K562 (cell line): ENCODE results near the gene BAK1. TPM values are rescaled to one million over a fixed set of nuclear protein-coding genes. Genes with fewer than 3 reads are reported as not detected.

Experiments used
- ATAC-seq: fragments of 200-7000 bp; cut with Tn5 transposase; 3 replicates; pipeline ENCODE4 v1.9.1; 2020; ENCODE audit warnings: moderate library complexity
- BruUV-seq: library from RNA; stranded (reverse); fragments of 400-500 nt; replicated peaks from 2 replicates; lab custom pipeline; 2021; lab: Mats Ljungman, UMichigan
- CTCF ChIA-PET: fragments of 300-600 bp; formaldehyde crosslinking; extraction: SDS; loops from one replicate; lab custom pipeline; 2021; ENCODE audit warnings: low intra/inter-chr PET ratio; lab: Yijun Ruan, JAX
- POLR2A ChIA-PET: fragments of 300-600, 350-650 bp; sonication (Branson Sonifier 250); formaldehyde crosslinking; extraction: SDS; loops from one replicate; lab custom pipeline; 2021; ENCODE audit warnings: antibody characterized with exemption, inconsistent platforms; lab: Yijun Ruan, JAX
- DNase-seq, 4 experiments: peaks; one replicate each; pipeline versions ENCODE4 v3.0.0 to v3.0.0-alpha.2; 2011 to 2018; ENCODE audit warnings: low spot score in 3 of 4, mixed read lengths in 3 of 4; ENCODE audit errors: extremely low read depth in 1 of 4
- FAIRE-seq: peaks from 2 replicates; lab custom pipeline; 2011; peaks lifted over from hg19 to GRCh38; lab: Jason Lieb, UNC
- H2AFZ ChIP-seq: 2 replicates; pipeline ENCODE4 v1.6.0; 2011; ENCODE audit warnings: low read depth, low read length, control low read depth, inconsistent platforms
- H3K27ac ChIP-seq: fragments of 200-600 bp; 3 replicates; pipeline ENCODE4 v1.8.0; 2011; ENCODE audit warnings: low read depth, mild to moderate bottlenecking, control low read depth, inconsistent platforms, low read length, moderate library complexity, mixed read lengths; ENCODE audit errors: extremely low read depth
- H3K27me3 ChIP-seq, 2 experiments: fragments of 300-600 bp in 1 of 2; 2 replicates in 1 of 2; 3 replicates in 1 of 2; pipeline versions ENCODE4 v1.6.0 to v1.8.0; 2011; ENCODE audit warnings: inconsistent platforms in 2 of 2, low read length in 2 of 2, mild to moderate bottlenecking in 1 of 2, mixed read lengths in 1 of 2, moderate library complexity in 1 of 2; ENCODE audit not compliant: control insufficient read depth in 2 of 2, insufficient read depth in 2 of 2
- H3K36me3 ChIP-seq: fragments of 300-600 bp; 3 replicates; pipeline ENCODE4 v1.8.0; 2011; ENCODE audit warnings: mild to moderate bottlenecking, low read length, inconsistent platforms; ENCODE audit not compliant: control insufficient read depth, insufficient read depth
- H3K4me1 ChIP-seq, 2 experiments: fragments of 200-600 bp in 1 of 2; replicated peaks in 1 of 2; 2 replicates in 1 of 2; 3 replicates in 1 of 2; pipeline versions ENCODE4 v1.5.1 to v1.8.0; 2011; ENCODE audit warnings: inconsistent platforms in 2 of 2, low read length in 2 of 2, mild to moderate bottlenecking in 1 of 2, mixed read lengths in 1 of 2, moderate library complexity in 1 of 2; ENCODE audit not compliant: control insufficient read depth in 2 of 2, insufficient read depth in 2 of 2
- H3K4me2 ChIP-seq: 2 replicates; pipeline ENCODE4 v1.6.1; 2011; ENCODE audit warnings: low read length, control low read depth, inconsistent platforms, mixed read lengths; ENCODE audit not compliant: insufficient read depth
- H3K4me3 ChIP-seq: fragments of 200-600 bp; sonication (generic), shearing (Covaris generic); 2 replicates; pipeline ENCODE4 v1.5.1; 2016; ENCODE audit warnings: control low read depth, inconsistent platforms
- H3K79me2 ChIP-seq: fragments of 200-600 bp; 3 replicates; pipeline ENCODE4 v1.8.0; 2011; ENCODE audit warnings: low read length, inconsistent platforms; ENCODE audit not compliant: control insufficient read depth, insufficient read depth
- H3K9ac ChIP-seq, 2 experiments: 2 replicates each; pipeline versions ENCODE4 v1.6.0 to v1.6.1; 2011; ENCODE audit warnings: low read depth in 2 of 2, low read length in 2 of 2, control low read depth in 1 of 2, inconsistent platforms in 1 of 2, mild to moderate bottlenecking in 1 of 2, mixed read lengths in 1 of 2; ENCODE audit not compliant: insufficient read depth in 1 of 2
- H3K9me1 ChIP-seq: one replicate; pipeline ENCODE4 v1.6.0; 2011; ENCODE audit warnings: inconsistent platforms, mild to moderate bottlenecking, low read length, moderate library complexity; ENCODE audit not compliant: control insufficient read depth, insufficient read depth
- H3K9me3 ChIP-seq: replicated peaks from 2 replicates; pipeline ENCODE4 v1.5.1; 2011; ENCODE audit warnings: low read depth, low read length, inconsistent platforms; ENCODE audit not compliant: control insufficient read depth, insufficient read depth
- H4K20me1 ChIP-seq: replicated peaks from 2 replicates; pipeline ENCODE4 v1.6.1; 2011; ENCODE audit warnings: low read length, inconsistent platforms, mixed read lengths; ENCODE audit not compliant: control insufficient read depth, insufficient read depth
- CTCF ChIP-seq, 3 experiments: IDR thresholded peaks in 2 of 3; conservative IDR thresholded peaks in 1 of 3; 2 replicates each; pipeline ENCODE4 v1.5.1; 2011 to 2012; ENCODE audit warnings: low read length in 3 of 3, mild to moderate bottlenecking in 3 of 3, control low read depth in 2 of 3, improper control_type of control experiment in 1 of 3, inconsistent platforms in 1 of 3, low read depth in 1 of 3, mixed read lengths in 1 of 3, moderate library complexity in 1 of 3; ENCODE audit not compliant: insufficient read depth in 2 of 3
- E2F6 ChIP-seq, 2 experiments: IDR thresholded peaks; 2 replicates each; pipeline ENCODE4 v1.6.1; 2011; ENCODE audit warnings: borderline replicate concordance in 1 of 2, control low read depth in 1 of 2, low read depth in 1 of 2, low read length in 1 of 2, mild to moderate bottlenecking in 1 of 2, mixed read lengths in 1 of 2, moderate library complexity in 1 of 2; ENCODE audit not compliant: insufficient read depth in 1 of 2, insufficient read length in 1 of 2, poor library complexity in 1 of 2, severe bottlenecking in 1 of 2; ENCODE audit errors: extremely low read depth in 1 of 2
- EGR1 ChIP-seq: fragments of 450-650 bp; conservative IDR thresholded peaks from 2 replicates; pipeline ENCODE4 v1.6.1; 2017; ENCODE audit warnings: mild to moderate bottlenecking
- FOXA3 ChIP-seq, 2 experiments: fragments of 450-650 bp in 1 of 2; sonication (generic) in 1 of 2; formaldehyde crosslinking; IDR thresholded peaks in 1 of 2; conservative IDR thresholded peaks in 1 of 2; 2 replicates each; pipeline versions ENCODE4 v1.4.0 to v1.8.0; 2020 to 2022; ENCODE audit warnings: mild to moderate bottlenecking in 2 of 2, missing genetic modification reagents in 1 of 2
- HDAC2 ChIP-seq: fragments of 450-650 bp; IDR thresholded peaks from 2 replicates; pipeline ENCODE4 v1.6.1; 2016; ENCODE audit warnings: mild to moderate bottlenecking
- HNRNPK ChIP-seq: fragments of 200-400 bp; formaldehyde crosslinking; IDR thresholded peaks from one replicate; pipeline ENCODE4 v1.6.1; 2018; ENCODE audit warnings: mild to moderate bottlenecking, low read depth, low read length; ENCODE audit not compliant: poor library complexity, severe bottlenecking
- HNRNPLL ChIP-seq: fragments of 200-400 bp; formaldehyde crosslinking; IDR thresholded peaks from 2 replicates; pipeline ENCODE4 v1.6.1; 2017; ENCODE audit warnings: low read length, low read depth, mild to moderate bottlenecking; ENCODE audit not compliant: poor library complexity, severe bottlenecking
- JUNB ChIP-seq: fragments of 450-650 bp; formaldehyde crosslinking; conservative IDR thresholded peaks from 2 replicates; pipeline ENCODE4 v1.4.0; 2020; ENCODE audit warnings: mild to moderate bottlenecking
- KHSRP ChIP-seq: fragments of 450-650 bp; IDR thresholded peaks from 2 replicates; pipeline ENCODE4 v1.6.1; 2017
- LARP7 ChIP-seq: fragments of 450-650 bp; IDR thresholded peaks from 2 replicates; pipeline ENCODE4 v1.6.1; 2016
- MCM5 ChIP-seq: fragments of 450-650 bp; IDR thresholded peaks from 2 replicates; pipeline ENCODE4 v1.6.1; 2016; ENCODE audit warnings: low read depth
- RB1 ChIP-seq: fragments of 450-650 bp; IDR thresholded peaks from 2 replicates; pipeline ENCODE4 v1.6.1; 2017; ENCODE audit warnings: low read depth, mild to moderate bottlenecking
- RBFOX2 ChIP-seq: fragments of 200-400 bp; formaldehyde crosslinking; IDR thresholded peaks from 2 replicates; pipeline ENCODE4 v1.6.1; 2017; ENCODE audit warnings: low read depth, mild to moderate bottlenecking, low read length, moderate library complexity
- RBM25 ChIP-seq: fragments of 200-400 bp; formaldehyde crosslinking; IDR thresholded peaks from 2 replicates; pipeline ENCODE4 v1.6.1; 2018; ENCODE audit warnings: low read length, low read depth, moderate library complexity; ENCODE audit not compliant: severe bottlenecking
- SIRT6 ChIP-seq: IDR thresholded peaks from one replicate; pipeline ENCODE4 v1.6.1; 2012; ENCODE audit warnings: low read depth, mild to moderate bottlenecking, control low read depth, inconsistent platforms, low read length, moderate library complexity
- SNIP1 ChIP-seq: fragments of 450-650 bp; IDR thresholded peaks from 2 replicates; pipeline ENCODE4 v1.7.1; 2017; ENCODE audit warnings: low read depth, mild to moderate bottlenecking
- SP1 ChIP-seq: sonication (generic); formaldehyde crosslinking; IDR thresholded peaks from 2 replicates; pipeline ENCODE4 v1.8.1; 2022; ENCODE audit warnings: mild to moderate bottlenecking, missing genetic modification reagents
- ZNF324 ChIP-seq: fragments of 250-450 bp; sonication (Bioruptor Pico); IDR thresholded peaks from 2 replicates; pipeline ENCODE4 v1.4.0; 2020; ENCODE audit warnings: mild to moderate bottlenecking
- ZNF512 ChIP-seq: IDR thresholded peaks from 2 replicates; pipeline ENCODE4 v1.6.1; 2016; ENCODE audit warnings: missing genetic modification characterization, missing compliant biosample characterization
- ZNF584 ChIP-seq: fragments of 200-800 bp; sonication (Bioruptor generic); IDR thresholded peaks from 2 replicates; pipeline ENCODE4 v1.6.1; 2016; ENCODE audit warnings: low read depth, mild to moderate bottlenecking, missing genetic modification characterization, missing compliant biosample characterization
- WGBS: fragments of 100-300 bp; shearing (Covaris generic); methylation state at CpG from one replicate; pipeline ENCODE4 v1.1.6; 2016; ENCODE audit warnings: low coverage, mixed read lengths; ENCODE audit not compliant: insufficient coverage; ENCODE audit errors: missing lambda C conversion rate; 5-methylcytosine and 5-hydroxymethylcytosine counted together
- in situ Hi-C: fragments of 300-500 bp; cut with MboI; formaldehyde crosslinking; loops from 4 replicates; pipeline ENCODE4 v1.15.0; 2018; ENCODE audit warnings: inconsistent platforms, mixed read lengths
- intact Hi-C: fragments of 100-400 bp; cut with micrococcal nuclease; formaldehyde crosslinking; loops from 2 replicates; pipeline ENCODE4 v1.14.2; 2022
- polyA plus RNA-seq, 8 experiments: library from polyadenylated mRNA; depleted of rRNA in 4 of 8; stranded (reverse) in 5 of 8; unstranded in 3 of 8; fragments of >200 nt; fragmentation: Nextera tagmentation in 2 of 8; fragmentation: Illumina TruSeq in 1 of 8; extraction: Ambion mirVana in 2 of 8; extraction: Trizol in 1 of 8; gene quantifications; 2 replicates each; pipeline versions ENCODE4 v1.2.1 to v1.2.3, GENCODE V29; 2011 to 2014; ENCODE audit warnings: inconsistent platforms in 1 of 8, missing spikeins in 1 of 8
- total RNA-seq, 7 experiments: library from RNA; depleted of rRNA in 6 of 7; stranded (reverse); fragments of >200 nt in 6 of 7; fragmentation: Illumina TruSeq in 2 of 7; extraction: Trizol in 2 of 7; gene quantifications; 2 replicates each; pipeline versions ENCODE4 v1.2.1 to v1.2.3, GENCODE V29; 2011 to 2021; ENCODE audit warnings: low replicate concordance in 1 of 7

The BAK1 gene
- total and polyA plus RNA-seq, 9 of the 15 experiments (the other 6 are each of a cell fraction or from before 2014, with no cell fraction given) = 5.4 to 30.7 (median 18.9) TPM

GRCh38 chr6:33607784-33608161 is 27.7 kb upstream of the BAK1 start:
- Histone ChIP-seq H2AFZ (no peak overlapping the region), H3K9me1 (no peaks in the 10 kb centered on the region), H3K79me2 (no peaks in the 10 kb centered on the region), H3K27ac (no peak overlapping the region), H3K4me2 (no peak overlapping the region), H3K4me1 (peaks cover 13 to 20% of the 10 kb centered on the region in 2 experiments; a peak in 4 of 5 replicates), H3K27me3 (peaks cover 7 to 8% of the 10 kb centered on the region in 2 experiments; a peak in 4 of 5 replicates), H4K20me1 (no peaks in the 10 kb centered on the region), H3K36me3 (no peaks in the 10 kb centered on the region), H3K9ac (peak overlapping the region in 1 of 2 experiments; percentile 32; a peak in 1 of 4 replicates), H3K9me3 (no peaks in the 10 kb centered on the region), H3K4me3 (no peak overlapping the region)
- POLR2A ChIA-PET = interaction anchor here (0.6 to 1.6 kb wide), 8 partner anchors 10 to 104 kb away, joined by 3 to 6 read pairs (median 4); partner anchors contain the start of genes ITPR3 and UQCC2
- BruUV-seq = no TSS peak
- 38% methylated on average over 5 of the region's 5 CpGs for WGBS
- no peak for FAIRE-seq
- DNase-seq = peak in 1 of 4 experiments; percentile 51
- in situ Hi-C loops (no loop called here), intact Hi-C loops (no loop called here)
- ATAC-seq = peak; percentile 24; the same call in 2 of the 3 replicates
- CTCF ChIA-PET = no interaction called here
- TF ChIP-seq JUNB (CRISPR knock-in tag) (no peak), HNRNPK (no peak), SNIP1 (no peak), MCM5 (no peak), FOXA3 (CRISPR knock-in tag; conservative IDR thresholded peaks at IDR 0.05 in 1 of 2, IDR thresholded peaks at IDR 0.05 in 1 of 2) (no peak), ZNF324 (CRISPR knock-in tag) (no peak), CTCF (IDR thresholded peaks at IDR 0.05 in 2 of 3, conservative IDR thresholded peaks at IDR 0.05 in 1 of 3; ENCODE audit: insufficient read depth in 2 of 3, low read depth in 1 of 3, low read length in 3 of 3) (peak; percentile 31 to 42 (median 33); a peak in 4 of 6 replicates), RBFOX2 (no peak), RBM25 (peak; percentile 96), HNRNPLL (no peak), HDAC2 (peak; percentile 72; the same call in 1 of the 2 replicates), KHSRP (no peak), LARP7 (no peak), ZNF512 (tag) (no peak), RB1 (no peak), SIRT6 (no peak), E2F6 (IDR thresholded peaks at IDR 0.05; ENCODE audit: borderline replicate concordance in 1 of 2, extremely low read depth in 1 of 2, insufficient read depth in 1 of 2, insufficient read length in 1 of 2, low read depth in 1 of 2, low read length in 1 of 2, poor library complexity in 1 of 2, severe bottlenecking in 1 of 2) (no peak), SP1 (CRISPR knock-in tag) (no peak), ZNF584 (CRISPR knock-in tag) (no peak), EGR1 (no peak)
